GM12891 (cell line): Measurements from ENCODE around the gene CAPN1.
"Not testable (repeated sequence)": the region's sequence is repeated elsewhere in the genome, so short reads cannot be mapped to it uniquely, and the experiment has no call there.

ENCODE experiments used
- DNase-seq: peaks from one replicate; pipeline ENCODE4 v3.0.0; 2011; ENCODE audit warnings: low spot score; ENCODE audit not compliant: insufficient read length
- FAIRE-seq: peaks from 2 replicates; lab custom pipeline; 2011; peaks lifted over from hg19 to GRCh38; lab: Jason Lieb, UNC
- PAX5 ChIP-seq: IDR thresholded peaks from 2 replicates; pipeline ENCODE4 v1.6.1; 2011; ENCODE audit warnings: low read length, moderate library complexity, mild to moderate bottlenecking; ENCODE audit not compliant: insufficient read depth, severe bottlenecking
- POLR2A ChIP-seq: IDR thresholded peaks from 2 replicates; pipeline ENCODE4 v1.6.1; 2011; ENCODE audit warnings: low read depth, low read length, control low read depth
- POLR2AphosphoS5 ChIP-seq: IDR thresholded peaks from 2 replicates; pipeline ENCODE4 v1.6.1; 2011; ENCODE audit warnings: low read depth, low read length, control low read depth
- POU2F2 ChIP-seq: IDR thresholded peaks from 2 replicates; pipeline ENCODE4 v1.6.1; 2011; ENCODE audit warnings: low read depth, mild to moderate bottlenecking, control low read depth, low read length, moderate library complexity
- SPI1 ChIP-seq: IDR thresholded peaks from 2 replicates; pipeline ENCODE4 v1.6.1; 2011; ENCODE audit warnings: low read depth, low read length, control low read depth
- TAF1 ChIP-seq: IDR thresholded peaks from 2 replicates; pipeline ENCODE4 v1.6.1; 2011; ENCODE audit warnings: low read depth, low read length, control low read depth

The CAPN1 gene

GRCh38 chr11:65157336-65157735 is 24.4 kb upstream of the CAPN1 start:
- FAIRE-seq (no peak), DNase-seq (no peak)
- TF ChIP-seq POU2F2 (no peak), PAX5 (no peak), POLR2A (no peak), POLR2AphosphoS5 (no peak)

DNA sequence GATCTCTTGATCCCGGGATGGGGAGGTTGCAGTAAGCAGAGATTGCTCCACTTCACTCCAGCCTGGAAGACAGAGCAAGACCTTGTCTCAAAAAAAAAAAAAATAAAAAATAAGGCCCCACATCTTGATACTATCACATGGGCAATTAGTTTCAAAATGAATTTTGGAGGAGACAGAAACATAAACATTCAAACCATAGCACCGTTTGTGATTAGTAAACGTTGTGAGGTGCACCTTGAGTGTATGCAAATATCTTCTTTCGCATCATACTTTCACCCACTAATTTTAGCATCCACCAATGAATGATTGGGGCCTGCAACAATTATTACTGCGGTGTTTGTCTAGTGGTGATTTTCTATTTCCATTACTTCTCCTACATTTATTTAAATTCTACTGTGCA is 22.7 kb upstream of the CAPN1 start:
- peak; percentile 89 for FAIRE-seq
- no peak for DNase-seq
- TF ChIP-seq POU2F2 (peak; percentile 88), POLR2AphosphoS5 (no peak)

GRCh38 chr11:65160643-65161042 is 21.1 kb upstream of the CAPN1 start:
- FAIRE-seq = peak; percentile 31
- DNase-seq = no peak
- TF ChIP-seq POU2F2 (no peak), POLR2AphosphoS5 (no peak), TAF1 (no peak), PAX5 (no peak), SPI1 (no peak), POLR2A (no peak)

GRCh38 chr11:65163684-65164083 is 18.0 kb upstream of the CAPN1 start:
- FAIRE-seq (no peak), DNase-seq (no peak)
- TF ChIP-seq POU2F2 = no peak
- TF ChIP-seq SPI1 = no peak
- TF ChIP-seq POLR2A = no peak
- TF ChIP-seq POLR2AphosphoS5 = no peak
- no peak for TF ChIP-seq PAX5
- no peak for TF ChIP-seq TAF1

- DNase-seq = no peak
- FAIRE-seq = no peak
- TF ChIP-seq POLR2AphosphoS5 (no peak), PAX5 (no peak), TAF1 (no peak), POLR2A (no peak), SPI1 (no peak), POU2F2 (no peak)
Measured at GRCh38 chr11:65165410-65166317, 16.1 kb upstream of the CAPN1 start.

- no peak for FAIRE-seq
- DNase-seq = no peak
- TF ChIP-seq PAX5 = no peak
- no peak for TF ChIP-seq POU2F2
- TF ChIP-seq POLR2A = no peak
- TF ChIP-seq SPI1 = no peak
- TF ChIP-seq TAF1 = no peak
- no peak for TF ChIP-seq POLR2AphosphoS5
Measured at GRCh38 chr11:65166893-65167292, 14.8 kb upstream of the CAPN1 start.

DNA sequence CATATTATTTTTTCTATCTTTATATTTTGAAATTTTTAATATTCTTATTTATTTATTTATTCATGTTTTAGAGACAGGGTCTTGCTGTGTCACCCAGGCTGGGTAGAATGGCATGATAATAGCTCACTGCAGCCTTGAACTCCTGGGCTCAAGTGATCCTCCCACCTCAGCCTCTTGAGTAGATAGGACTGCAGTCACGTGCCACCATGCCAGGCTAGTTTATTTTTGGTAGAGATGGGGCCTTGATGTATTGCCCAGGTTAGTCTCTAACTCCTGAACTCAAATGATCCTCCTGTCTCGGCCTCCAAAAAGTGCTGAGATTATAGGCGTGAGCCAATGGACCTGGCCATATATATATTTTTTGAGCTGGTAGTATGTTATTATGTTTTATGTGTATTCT is 14.1 kb upstream of the CAPN1 start:
- DNase-seq (no peak), FAIRE-seq (no peak)
- TF ChIP-seq SPI1 = no peak

- DNase-seq (no peak), FAIRE-seq (peak; percentile 72)
- TF ChIP-seq POU2F2 (no peak), SPI1 (no peak), POLR2AphosphoS5 (peak; percentile 36; the same call in 1 of the 2 replicates), POLR2A (peak; percentile 31; the same call in 1 of the 2 replicates), PAX5 (no peak), TAF1 (peak; percentile 67)
Measured at GRCh38 chr11:65169164-65169641, 12.5 kb upstream of the CAPN1 start.

DNA sequence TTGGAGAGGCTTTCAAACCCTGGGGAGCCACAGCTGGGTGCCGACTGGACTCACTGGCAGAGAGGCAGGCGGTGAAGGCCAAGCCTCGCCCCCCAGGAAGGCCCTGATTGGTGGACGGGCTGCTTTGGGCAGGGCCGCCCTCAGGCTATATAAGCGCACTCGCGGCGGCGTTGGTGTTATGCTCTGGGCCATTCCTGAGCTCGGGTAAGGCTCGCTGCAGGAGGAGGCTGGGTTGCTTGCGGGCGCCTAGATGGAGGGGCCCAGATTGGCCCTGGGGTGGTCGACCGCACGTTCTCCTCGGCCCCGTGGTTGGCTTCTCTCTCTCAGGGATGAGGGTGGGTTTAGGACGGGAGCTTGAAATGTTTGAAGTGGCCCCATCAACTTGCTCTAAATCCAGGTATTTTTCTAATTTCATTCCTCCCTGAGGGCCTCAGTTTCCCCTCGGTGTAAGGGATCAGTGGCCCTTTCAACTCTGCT is 11.6 kb upstream of the CAPN1 start, which contains the start of gene SPDYC:
Gene SPDYC, plus strand, starts transcription at position 176 of the 477 bp plus-strand sequence. CDS start 1,125 bp downstream, outside the sequence.
- no peak for TF ChIP-seq TAF1
- TF ChIP-seq POU2F2 = no peak
- TF ChIP-seq PAX5 = no peak
- no peak for TF ChIP-seq POLR2A
- TF ChIP-seq POLR2AphosphoS5 = no peak
- no peak for TF ChIP-seq SPI1
- no peak for DNase-seq
- FAIRE-seq = no peak

- no peak for TF ChIP-seq POLR2A
- TF ChIP-seq POU2F2 = no peak
- TF ChIP-seq PAX5 = no peak
- no peak for TF ChIP-seq TAF1
- TF ChIP-seq POLR2AphosphoS5 = no peak
- TF ChIP-seq SPI1 = no peak
- FAIRE-seq = no peak
- no peak for DNase-seq
Measured at GRCh38 chr11:65172600-65172999, 9.1 kb upstream of the CAPN1 start.

- DNase-seq, FAIRE-seq: not testable (repeated sequence)
Measured at GRCh38 chr11:65174571-65175010, 7.1 kb upstream of the CAPN1 start.
